GM12873 (cell line): ENCODE data around the gene TBC1D2B.

ENCODE experiments used
- CTCF ChIP-seq: IDR thresholded peaks from 2 replicates; pipeline ENCODE4 v1.5.1; 2012; ENCODE audit warnings: low read depth, mild to moderate bottlenecking, moderate library complexity, low read length, control low read depth; ENCODE audit not compliant: insufficient read depth; ENCODE audit errors: missing control alignments

Gene TBC1D2B

GRCh38 chr15:78023081-78023665 lies 54.3 kb downstream of the TBC1D2B start:
- TF ChIP-seq CTCF, result no peak

- TF ChIP-seq CTCF, result no peak
These were observed 55.8 kb downstream of the TBC1D2B start for GRCh38 chr15:78021761-78022160.

- no peak for TF ChIP-seq CTCF
These were observed 57.5 kb downstream of the TBC1D2B start for GRCh38 chr15:78020007-78020406.

GRCh38 chr15:78018946-78019644 lies 58.4 kb downstream of the TBC1D2B start:
- TF ChIP-seq CTCF, result no peak

- TF ChIP-seq CTCF, result no peak
These were observed 59.1 kb downstream of the TBC1D2B start for GRCh38 chr15:78018445-78018844.

- TF ChIP-seq CTCF, result no peak
These were observed 60.7 kb downstream of the TBC1D2B start for GRCh38 chr15:78016860-78017259.

GRCh38 chr15:78012643-78013077 lies 64.9 kb downstream of the TBC1D2B start:
- TF ChIP-seq CTCF, result no peak
